GM23248 (cell line): ENCODE results near the gene DTX4. TPM values are rescaled to one million over a fixed set of nuclear protein-coding genes. Genes with fewer than 3 reads are reported as not detected.
A peak's percentile ranks its signal among the peaks of the same experiment; 100 is the strongest.
"Not testable (repeated sequence)": the region's sequence is repeated elsewhere in the genome, so short reads cannot be mapped to it uniquely, and the experiment has no call there.

ENCODE experiments used
- DNase-seq: peaks from one replicate; pipeline ENCODE4 v3.0.0-alpha.2; 2015
- H2AFZ ChIP-seq: fragments of 200-600 bp; sonication (generic); 2 replicates; pipeline ENCODE4 v1.6.1; 2016; ENCODE audit warnings: antibody characterized with exemption
- H3F3A ChIP-seq: fragments of 200-600 bp; sonication (generic); 2 replicates; pipeline ENCODE4 v1.6.1; 2016; ENCODE audit warnings: mild to moderate bottlenecking, antibody characterized with exemption, mixed run types; ENCODE audit not compliant: insufficient read depth
- H3K27ac ChIP-seq: fragments of 200-600 bp; sonication (generic); 2 replicates; pipeline ENCODE4 v1.5.1; 2016; ENCODE audit warnings: mild to moderate bottlenecking
- H3K27me3 ChIP-seq: fragments of 200-600 bp; sonication (generic); replicated peaks from 2 replicates; pipeline ENCODE4 v1.6.1; 2016; ENCODE audit warnings: mild to moderate bottlenecking; ENCODE audit not compliant: insufficient read depth
- H3K36me3 ChIP-seq: fragments of 200-600 bp; sonication (generic); 2 replicates; pipeline ENCODE4 v1.6.1; 2016; ENCODE audit warnings: low read depth, mild to moderate bottlenecking
- H3K4me1 ChIP-seq: fragments of 200-600 bp; sonication (generic); 2 replicates; pipeline ENCODE4 v1.6.1; 2016; ENCODE audit warnings: mild to moderate bottlenecking; ENCODE audit not compliant: insufficient read depth
- H3K4me2 ChIP-seq: fragments of 200-600 bp; sonication (generic); one replicate; pipeline ENCODE4 v1.6.1; 2016; ENCODE audit warnings: mild to moderate bottlenecking; ENCODE audit not compliant: unreplicated experiment
- H3K4me3 ChIP-seq: fragments of 200-600 bp; sonication (generic); 2 replicates; pipeline ENCODE4 v1.5.1; 2016; ENCODE audit warnings: mild to moderate bottlenecking
- H3K79me2 ChIP-seq: fragments of 200-600 bp; sonication (generic); 2 replicates; pipeline ENCODE4 v1.6.1; 2016; ENCODE audit warnings: mild to moderate bottlenecking; ENCODE audit not compliant: insufficient read depth
- H3K9ac ChIP-seq: fragments of 200-600 bp; sonication (generic); 2 replicates; pipeline ENCODE4 v1.6.1; 2016; ENCODE audit warnings: mild to moderate bottlenecking
- H3K9me2 ChIP-seq: fragments of 200-600 bp; sonication (generic); 2 replicates; pipeline ENCODE4 v1.6.1; 2016; ENCODE audit warnings: mixed run types, mild to moderate bottlenecking, moderate library complexity; ENCODE audit not compliant: insufficient read depth
- H3K9me3 ChIP-seq: fragments of 200-600 bp; sonication (generic); one replicate; pipeline ENCODE4 v1.6.1; 2017; ENCODE audit warnings: low read depth
- H4K20me1 ChIP-seq: fragments of 200-600 bp; sonication (generic); 2 replicates; pipeline ENCODE4 v1.6.0; 2016; ENCODE audit not compliant: insufficient read depth
- EZH2 ChIP-seq: fragments of 200-600 bp; sonication (generic); IDR thresholded peaks from 2 replicates; pipeline ENCODE4 v1.6.1; 2018; ENCODE audit warnings: antibody characterized with exemption, mild to moderate bottlenecking; ENCODE audit not compliant: insufficient read depth, poor library complexity, severe bottlenecking
- EZH2phosphoT487 ChIP-seq: fragments of 200-600 bp; sonication (generic); IDR thresholded peaks from 2 replicates; pipeline ENCODE4 v1.6.1; 2018; ENCODE audit warnings: antibody characterized with exemption, moderate library complexity, mild to moderate bottlenecking, low read depth; ENCODE audit not compliant: insufficient read depth
- WGBS, 2 experiments: methylation state at CpG; one replicate each; pipeline ENCODE4 v1.1.6; 2015 to 2017; ENCODE audit warnings: low lambda C conversion rate in 2 of 2, low coverage in 1 of 2; ENCODE audit errors: missing lambda C conversion rate in 2 of 2; 5-methylcytosine and 5-hydroxymethylcytosine counted together
- in situ Hi-C: fragments of 300-500 bp; cut with MboI; formaldehyde crosslinking; loops from 2 replicates; pipeline ENCODE4 v1.15.0; 2020
- polyA plus RNA-seq: library from polyadenylated mRNA; unstranded; fragments of >200 nt; fragmentation: Nextera tagmentation; extraction: Ambion mirVana; gene quantifications from 2 replicates; pipeline ENCODE4 v1.2.1, GENCODE V29; 2016
- total RNA-seq: library from RNA; depleted of rRNA; stranded (reverse); fragments of >200 nt; shearing (Covaris generic); gene quantifications from 2 replicates; pipeline ENCODE4 v1.2.3, GENCODE V29; 2014; rRNA removed

Gene DTX4
- total RNA-seq (0.22 and 0.38 TPM in 2 replicates), polyA plus RNA-seq (0.10 and 0.16 TPM in 2 replicates)

GRCh38 chr11:59171508-59172322, at the start of gene DTX4:
Gene DTX4 (plus strand): TSS chr11:59172132. CDS start chr11:59172596, 464 bp downstream.
- Histone ChIP-seq H3K27ac (no peak within 1 kb of the TSS), H3K4me1 (peaks cover 12% of the 10 kb centered on the region), H3K9ac (0 out of 2 replicates have a peak within 1 kb of the TSS, but pooled peaks have one; percentile 18), H3K9me2 (no peaks in the 10 kb centered on the region), H3K9me3 (no peaks in the 10 kb centered on the region), H3K4me3 (peak within 1 kb of the TSS; percentile 74), H4K20me1 (no peaks in the 10 kb centered on the region), H2AFZ (peak within 1 kb of the TSS; percentile 81), H3K79me2 (no peaks in the 10 kb centered on the region), H3F3A (0 out of 2 replicates have a peak, but pooled peaks cover 7% of the 10 kb centered on the region), H3K27me3 (peaks cover 20% of the 10 kb centered on the region; the same call in 1 of the 2 replicates), H3K4me2 (peak within 1 kb of the TSS; percentile 93), H3K36me3 (no peaks in the 10 kb centered on the region)
- in situ Hi-C loops, result no loop called here
- DNase-seq, result peak; percentile 95
- no peak for TF ChIP-seq EZH2
- no peak for TF ChIP-seq EZH2phosphoT487
- WGBS, 2 experiments, result 1 to 2% methylated on average over 45 to 64 of the region's 64 CpGs

GRCh38 chr11:59135648-59136461, 36.1 kb upstream of the DTX4 start:
- peak; percentile 79 for DNase-seq
- 12 to 13% methylated on average over 20 of the region's 20 CpGs for WGBS, 2 experiments
- in situ Hi-C loops, result no loop called here

GRCh38 chr11:59136551-59136950, 35.4 kb upstream of the DTX4 start:
- 80 to 82% methylated on average over 6 of the region's 6 CpGs for WGBS, 2 experiments
- in situ Hi-C loops, result not testable (repeated sequence)

More at GRCh38 chr11:59135648-59136461, 36.1 kb upstream of the DTX4 start:
- Histone ChIP-seq H3K9me2 (no peaks in the 10 kb centered on the region), H3K4me1 (no peaks in the 10 kb centered on the region), H3F3A (no peaks in the 10 kb centered on the region), H4K20me1 (no peaks in the 10 kb centered on the region), H3K36me3 (peaks cover 17% of the 10 kb centered on the region), H3K79me2 (peaks cover 16% of the 10 kb centered on the region), H3K9ac (no peak overlapping the region), H2AFZ (peak overlapping the region; percentile 83), H3K4me3 (no peak overlapping the region), H3K9me3 (no peaks in the 10 kb centered on the region), H3K27ac (no peak overlapping the region), H3K27me3 (no peaks in the 10 kb centered on the region), H3K4me2 (peak overlapping the region; percentile 68)
- TF ChIP-seq EZH2 (no peak), EZH2phosphoT487 (no peak)

GRCh38 chr11:59137190-59137589, 34.7 kb upstream of the DTX4 start:
- 94% methylated on average over 17 of the region's 17 CpGs for WGBS, 2 experiments
- no peaks in the 10 kb centered on the region for H3K9me3 ChIP-seq
- peaks cover 24% of the 10 kb centered on the region for H3K79me2 ChIP-seq
- no peak overlapping the region for H3K4me2 ChIP-seq
- TF ChIP-seq EZH2 (no peak), EZH2phosphoT487 (no peak)
- H3K36me3 ChIP-seq, result peaks cover 17% of the 10 kb centered on the region
- H3K9ac ChIP-seq, result no peak overlapping the region
- H3K4me3 ChIP-seq, result no peak overlapping the region
- in situ Hi-C loops, result no loop called here
- H3K4me1 ChIP-seq, result peaks cover 8% of the 10 kb centered on the region
- H4K20me1 ChIP-seq, result no peaks in the 10 kb centered on the region
- H3K9me2 ChIP-seq, result no peaks in the 10 kb centered on the region
- no peak overlapping the region for H2AFZ ChIP-seq
- H3K27me3 ChIP-seq, result no peaks in the 10 kb centered on the region
- H3K27ac ChIP-seq, result no peak overlapping the region
- no peak for DNase-seq
- H3F3A ChIP-seq, result peaks cover 13% of the 10 kb centered on the region

More at GRCh38 chr11:59136551-59136950, 35.4 kb upstream of the DTX4 start:
- not testable (repeated sequence) for H3K4me3 ChIP-seq, H3K9me2 ChIP-seq, H3K9me3 ChIP-seq, H4K20me1 ChIP-seq, H3K27ac ChIP-seq, H3K4me1 ChIP-seq, H3K4me2 ChIP-seq, H3F3A ChIP-seq, H3K27me3 ChIP-seq, H3K9ac ChIP-seq, DNase-seq
- Histone ChIP-seq H3K36me3 (peaks cover 17% of the 10 kb centered on the region), H2AFZ (peak overlapping the region; percentile 83), H3K79me2 (peaks cover 23% of the 10 kb centered on the region)
